A673 (cell line): ENCODE results near the gene CLCF1.

Experiments used
- EZH2 ChIP-seq: fragments of 200-600 bp; sonication (generic); IDR thresholded peaks from 2 replicates; pipeline ENCODE4 v1.6.1; 2017; ENCODE audit warnings: borderline replicate concordance, low read depth, mild to moderate bottlenecking, mixed read lengths, antibody characterized with exemption, low read length; ENCODE audit not compliant: poor library complexity, severe bottlenecking
- TF ChIP-seq, protein P1 (sequence below): fragments of 300-800, 200-600 bp; sonication (generic); conservative IDR thresholded peaks from 2 replicates; pipeline ENCODE4 v1.5.1; 2017; ENCODE audit warnings: low read depth, mild to moderate bottlenecking, antibody characterized with exemption, low read length, moderate library complexity, mixed read lengths

DNA sequence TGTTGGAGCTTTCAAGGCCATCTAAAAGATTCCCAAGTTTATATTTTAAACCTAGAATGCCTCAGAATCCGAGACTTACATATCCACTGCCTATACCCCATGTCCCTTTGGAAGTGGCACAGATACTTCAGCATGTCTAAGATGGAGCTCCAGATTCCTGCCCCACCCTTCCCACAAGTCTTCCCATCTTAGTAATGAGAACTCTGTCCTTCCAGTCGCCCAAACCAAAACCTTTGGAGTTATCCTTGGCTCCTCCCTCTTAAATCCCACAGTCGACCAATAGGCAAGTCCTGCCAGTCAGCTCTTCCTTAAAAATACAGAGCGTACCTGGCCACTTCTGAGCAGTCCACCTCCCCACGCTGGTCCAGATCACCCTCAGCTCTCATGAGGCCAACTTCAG is 24.4 kb downstream of the CLCF1 start:
- TF ChIP-seq, protein P1, sequence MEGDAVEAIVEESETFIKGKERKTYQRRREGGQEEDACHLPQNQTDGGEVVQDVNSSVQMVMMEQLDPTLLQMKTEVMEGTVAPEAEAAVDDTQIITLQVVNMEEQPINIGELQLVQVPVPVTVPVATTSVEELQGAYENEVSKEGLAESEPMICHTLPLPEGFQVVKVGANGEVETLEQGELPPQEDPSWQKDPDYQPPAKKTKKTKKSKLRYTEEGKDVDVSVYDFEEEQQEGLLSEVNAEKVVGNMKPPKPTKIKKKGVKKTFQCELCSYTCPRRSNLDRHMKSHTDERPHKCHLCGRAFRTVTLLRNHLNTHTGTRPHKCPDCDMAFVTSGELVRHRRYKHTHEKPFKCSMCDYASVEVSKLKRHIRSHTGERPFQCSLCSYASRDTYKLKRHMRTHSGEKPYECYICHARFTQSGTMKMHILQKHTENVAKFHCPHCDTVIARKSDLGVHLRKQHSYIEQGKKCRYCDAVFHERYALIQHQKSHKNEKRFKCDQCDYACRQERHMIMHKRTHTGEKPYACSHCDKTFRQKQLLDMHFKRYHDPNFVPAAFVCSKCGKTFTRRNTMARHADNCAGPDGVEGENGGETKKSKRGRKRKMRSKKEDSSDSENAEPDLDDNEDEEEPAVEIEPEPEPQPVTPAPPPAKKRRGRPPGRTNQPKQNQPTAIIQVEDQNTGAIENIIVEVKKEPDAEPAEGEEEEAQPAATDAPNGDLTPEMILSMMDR = no peak
- no peak for TF ChIP-seq EZH2
